HepG2 (cell line): Measurements from ENCODE around the gene DACT2. TPM values are rescaled to one million over a fixed set of nuclear protein-coding genes. Genes with fewer than 3 reads are reported as not detected.
A peak's percentile ranks its signal among the peaks of the same experiment; 100 is the strongest.

Source experiments
- AKAP8 ChIP-seq: sonication (generic); formaldehyde crosslinking; IDR thresholded peaks from 2 replicates; pipeline ENCODE4 v1.5.1; 2020; ENCODE audit warnings: mild to moderate bottlenecking, missing genetic modification reagents
- ATAD3A ChIP-seq: sonication (generic); formaldehyde crosslinking; IDR thresholded peaks from 2 replicates; pipeline ENCODE4 v1.4.0; 2020; ENCODE audit warnings: missing genetic modification reagents
- BCL6 ChIP-seq: IDR thresholded peaks from 2 replicates; pipeline ENCODE4 v1.6.1; 2016; ENCODE audit warnings: missing genetic modification reagents, missing compliant biosample characterization
- ELF4 ChIP-seq: sonication (generic); formaldehyde crosslinking; IDR thresholded peaks from 2 replicates; pipeline ENCODE4 v1.5.0; 2020; ENCODE audit warnings: missing genetic modification reagents, mild to moderate bottlenecking, moderate library complexity, borderline replicate concordance
- HNF1A ChIP-seq, 2 experiments: sonication (generic) in 1 of 2; formaldehyde crosslinking in 1 of 2; IDR thresholded peaks; 2 replicates each; pipeline versions ENCODE4 v1.4.0 to v1.6.1; 2016 to 2020; ENCODE audit warnings: borderline replicate concordance in 1 of 2, low read depth in 1 of 2, mild to moderate bottlenecking in 1 of 2, missing genetic modification reagents in 1 of 2
- ISX ChIP-seq: sonication (generic); formaldehyde crosslinking; conservative IDR thresholded peaks from 2 replicates; pipeline ENCODE4 v1.5.0; 2020; ENCODE audit warnings: missing genetic modification reagents
- JDP2 ChIP-seq: sonication (generic); formaldehyde crosslinking; IDR thresholded peaks from 2 replicates; pipeline ENCODE4 v1.8.1; 2022; ENCODE audit warnings: missing genetic modification reagents, borderline replicate concordance
- MAX ChIP-seq: IDR thresholded peaks from 2 replicates; pipeline ENCODE4 v1.6.1; 2012; ENCODE audit warnings: inconsistent platforms
- MED13 ChIP-seq: sonication (generic); formaldehyde crosslinking; IDR thresholded peaks from 2 replicates; pipeline ENCODE4 v1.5.0; 2020; ENCODE audit warnings: missing genetic modification reagents
- MTERF4 ChIP-seq: sonication (generic); formaldehyde crosslinking; IDR thresholded peaks from 2 replicates; pipeline ENCODE4 v1.8.0; 2023; ENCODE audit warnings: mild to moderate bottlenecking, missing genetic modification reagents
- RNF2 ChIP-seq: fragments of 450-650 bp; conservative IDR thresholded peaks from 2 replicates; pipeline ENCODE4 v1.6.1; 2016; ENCODE audit warnings: low read depth
- SMAD1 ChIP-seq: sonication (generic); formaldehyde crosslinking; IDR thresholded peaks from 2 replicates; pipeline ENCODE4 v1.4.0; 2020; ENCODE audit warnings: missing genetic modification reagents, low read depth, mild to moderate bottlenecking, borderline replicate concordance
- SYNCRIP ChIP-seq: fragments of 200-400 bp; formaldehyde crosslinking; IDR thresholded peaks from 2 replicates; pipeline ENCODE4 v1.6.1; 2018; ENCODE audit warnings: mild to moderate bottlenecking, low read depth, low read length; ENCODE audit not compliant: insufficient read depth
- TAF15 ChIP-seq: fragments of 200-400 bp; formaldehyde crosslinking; IDR thresholded peaks from one replicate; pipeline ENCODE4 v1.6.1; 2018; ENCODE audit warnings: mild to moderate bottlenecking, low read depth, low read length; ENCODE audit not compliant: poor library complexity, severe bottlenecking
- U2AF2 ChIP-seq: fragments of 200-400 bp; formaldehyde crosslinking; IDR thresholded peaks from 2 replicates; pipeline ENCODE4 v1.6.1; 2017; ENCODE audit warnings: low read depth, mild to moderate bottlenecking, low read length
- ZFP37 ChIP-seq: sonication (generic); formaldehyde crosslinking; IDR thresholded peaks from 2 replicates; pipeline ENCODE4 v1.4.0; 2020; ENCODE audit warnings: missing genetic modification reagents, borderline replicate concordance
- ZNF691 ChIP-seq: sonication (generic); formaldehyde crosslinking; IDR thresholded peaks from 2 replicates; pipeline ENCODE4 v1.4.0; 2020; ENCODE audit warnings: missing genetic modification reagents, low read depth, mild to moderate bottlenecking, borderline replicate concordance
- ZNF704 ChIP-seq: sonication (generic); formaldehyde crosslinking; IDR thresholded peaks from 2 replicates; pipeline ENCODE4 v1.8.1; 2023; ENCODE audit warnings: mild to moderate bottlenecking, inconsistent platforms, moderate library complexity, missing genetic modification reagents, borderline replicate concordance
- ZNF839 ChIP-seq: sonication (generic); formaldehyde crosslinking; IDR thresholded peaks from 2 replicates; pipeline ENCODE4 v1.4.0; 2020; ENCODE audit warnings: missing genetic modification reagents, mild to moderate bottlenecking, borderline replicate concordance
- ZSCAN22 ChIP-seq: sonication (generic); formaldehyde crosslinking; IDR thresholded peaks from 2 replicates; pipeline ENCODE4 v1.4.0; 2020; ENCODE audit warnings: mild to moderate bottlenecking, missing genetic modification reagents
- polyA plus RNA-seq, 8 experiments: library from polyadenylated mRNA; depleted of rRNA in 3 of 8; stranded (reverse) in 7 of 8; unstranded in 1 of 8; fragments of >200 nt; fragmentation: Illumina TruSeq in 4 of 8; extraction: Trizol in 4 of 8; gene quantifications; 2 replicates each; pipeline versions ENCODE4 v1.2.1 to v1.2.3, GENCODE V29; 2011 to 2016; ENCODE audit warnings: low read depth in 4 of 8, missing spikeins in 1 of 8, mixed read lengths in 1 of 8; ENCODE audit not compliant: insufficient read depth in 1 of 8
- total RNA-seq, 5 experiments: library from RNA; depleted of rRNA; stranded (reverse); fragments of >200 nt; fragmentation: Illumina TruSeq; extraction: Trizol; gene quantifications; 2 replicates each; pipeline ENCODE4 v1.2.3, GENCODE V29; 2016; ENCODE audit warnings: low read depth in 1 of 5

DACT2 gene
- total and polyA plus RNA-seq, 2 of the 13 experiments (the other 11 are each of a cell fraction or from before 2014, with no cell fraction given): 0.15 TPM; not detected in 1

- TF ChIP-seq ZNF691 (CRISPR knock-in tag): no peak
- TF ChIP-seq ZNF839: no peak
- peak; percentile 98 for TF ChIP-seq BCL6
- peak; percentile 53; the same call in 1 of the 2 replicates for TF ChIP-seq MED13 (CRISPR knock-in tag)
- 0 out of 2 replicates have a peak, but pooled peaks have one; percentile 46 for TF ChIP-seq AKAP8 (CRISPR knock-in tag)
- no peak for TF ChIP-seq RNF2
- TF ChIP-seq MTERF4 (CRISPR knock-in tag): no peak
- TF ChIP-seq SMAD1: no peak
- TF ChIP-seq ELF4 (CRISPR knock-in tag): no peak
- no peak for TF ChIP-seq ZSCAN22 (CRISPR knock-in tag)
- no peak for TF ChIP-seq ATAD3A (CRISPR knock-in tag)
- no peak for TF ChIP-seq U2AF2
- peak; percentile 10; the same call in 1 of the 2 replicates for TF ChIP-seq MAX
- no peak for TF ChIP-seq JDP2 (CRISPR knock-in tag)
- TF ChIP-seq SYNCRIP: no peak
- no peak for TF ChIP-seq ZNF704 (CRISPR knock-in tag)
- no peak for TF ChIP-seq TAF15
- TF ChIP-seq ZFP37: 0 out of 2 replicates have a peak, but pooled peaks have one; percentile 42
- no peak for TF ChIP-seq ISX (CRISPR knock-in tag)
- peak; percentile 54 for TF ChIP-seq HNF1A (IDR thresholded peaks at IDR 0.05; ENCODE audit: low read depth)
- TF ChIP-seq HNF1A (CRISPR knock-in tag; IDR thresholded peaks at IDR 0.05; ENCODE audit: borderline replicate concordance): peak; percentile 61; the same call in 1 of the 2 replicates
These were observed 7.0 kb upstream of the DACT2 start (continued) for GRCh38 chr6:168326294-168327261.
